PC-9 (cell line): ENCODE results near the gene ECE1. TPM values are rescaled to one million over a fixed set of nuclear protein-coding genes. Genes with fewer than 3 reads are reported as not detected.
A peak's percentile ranks its signal among the peaks of the same experiment; 100 is the strongest.

Source experiments
- BruUV-seq: library from RNA; stranded (reverse); fragments of 400-500 nt; replicated peaks from 2 replicates; lab custom pipeline; 2021; lab: Mats Ljungman, UMichigan
- CTCF ChIA-PET: fragments of 300-600 bp; sonication (Branson Sonifier 250); formaldehyde crosslinking; loops from one replicate; lab custom pipeline; 2022; ENCODE audit warnings: antibody characterized with exemption; lab: Charles Lee
- POLR2A ChIA-PET: fragments of 300-600 bp; sonication (Branson Sonifier 250); formaldehyde crosslinking; loops from one replicate; lab custom pipeline; 2022; ENCODE audit warnings: antibody characterized with exemption; ENCODE audit not compliant: unreplicated experiment; lab: Charles Lee
- DNase-seq, 2 experiments: peaks; one replicate each; pipeline versions ENCODE4 v3.0.0 to v3.0.0-alpha.2; 2015 to 2022; ENCODE audit warnings: mixed read lengths in 1 of 2
- H2AFZ ChIP-seq: fragments of 200-600 bp; sonication (generic); 2 replicates; pipeline ENCODE4 v1.8.1; 2017; ENCODE audit warnings: antibody characterized with exemption
- H3F3A ChIP-seq: fragments of 200-600 bp; sonication (generic); 2 replicates; pipeline ENCODE4 v1.8.1; 2017; ENCODE audit warnings: antibody characterized with exemption, mild to moderate bottlenecking, low read depth; ENCODE audit not compliant: insufficient read depth
- H3K27ac ChIP-seq: fragments of 200-600 bp; sonication (generic); 2 replicates; pipeline ENCODE4 v1.6.1; 2016; ENCODE audit warnings: mixed run types
- H3K27me3 ChIP-seq: fragments of 200-600 bp; sonication (generic); 2 replicates; pipeline ENCODE4 v1.6.1; 2016; ENCODE audit warnings: low read depth, mixed run types; ENCODE audit not compliant: insufficient read depth
- H3K36me3 ChIP-seq: fragments of 200-600 bp; sonication (generic); 2 replicates; pipeline ENCODE4 v1.6.1; 2016; ENCODE audit warnings: low read depth, mixed run types
- H3K4me1 ChIP-seq: fragments of 200-600 bp; sonication (generic); replicated peaks from 2 replicates; pipeline ENCODE4 v1.6.1; 2016; ENCODE audit warnings: mixed run types; ENCODE audit not compliant: insufficient read depth
- H3K4me2 ChIP-seq: fragments of 200-600 bp; sonication (generic); 2 replicates; pipeline ENCODE4 v1.6.1; 2017; ENCODE audit warnings: mixed run types
- H3K4me3 ChIP-seq: fragments of 200-600 bp; sonication (generic); 2 replicates; pipeline ENCODE4 v1.6.1; 2016; ENCODE audit warnings: mixed run types
- H3K79me2 ChIP-seq: fragments of 200-600 bp; sonication (generic); 2 replicates; pipeline ENCODE4 v1.6.1; 2017; ENCODE audit warnings: low read depth, mixed run types
- H3K9me2 ChIP-seq: fragments of 200-600 bp; sonication (generic); 2 replicates; pipeline ENCODE4 v1.8.1; 2017; ENCODE audit warnings: mild to moderate bottlenecking; ENCODE audit not compliant: insufficient read depth
- H3K9me3 ChIP-seq: fragments of 200-600 bp; sonication (generic); 2 replicates; pipeline ENCODE4 v1.8.1; 2016; ENCODE audit warnings: low read depth; ENCODE audit not compliant: insufficient read depth
- H4K20me1 ChIP-seq: fragments of 200-600 bp; sonication (generic); 2 replicates; pipeline ENCODE4 v1.8.1; 2017; ENCODE audit not compliant: insufficient read depth
- EZH2 ChIP-seq: fragments of 200-600 bp; sonication (generic); IDR thresholded peaks from 2 replicates; pipeline ENCODE4 v1.8.0; 2017; ENCODE audit warnings: antibody characterized with exemption, low read depth
- intact Hi-C: fragments of 100-400 bp; cut with micrococcal nuclease; formaldehyde crosslinking; loops from one replicate; pipeline ENCODE4 v1.10.0; 2022; ENCODE audit not compliant: unreplicated experiment
- total RNA-seq: library from RNA; stranded (reverse); gene quantifications from 2 replicates; pipeline ENCODE4 v1.2.3, GENCODE V29; 2021
- TF ChIP-seq, protein P1 (sequence below): fragments of 200-600 bp; sonication (generic); conservative IDR thresholded peaks from 2 replicates; pipeline ENCODE4 v1.6.1; 2017; ENCODE audit warnings: mixed run types, antibody characterized with exemption, mild to moderate bottlenecking, moderate library complexity

Gene ECE1
- total RNA-seq, 1 experiment from 2014 or later: 80.8 TPM

DNA sequence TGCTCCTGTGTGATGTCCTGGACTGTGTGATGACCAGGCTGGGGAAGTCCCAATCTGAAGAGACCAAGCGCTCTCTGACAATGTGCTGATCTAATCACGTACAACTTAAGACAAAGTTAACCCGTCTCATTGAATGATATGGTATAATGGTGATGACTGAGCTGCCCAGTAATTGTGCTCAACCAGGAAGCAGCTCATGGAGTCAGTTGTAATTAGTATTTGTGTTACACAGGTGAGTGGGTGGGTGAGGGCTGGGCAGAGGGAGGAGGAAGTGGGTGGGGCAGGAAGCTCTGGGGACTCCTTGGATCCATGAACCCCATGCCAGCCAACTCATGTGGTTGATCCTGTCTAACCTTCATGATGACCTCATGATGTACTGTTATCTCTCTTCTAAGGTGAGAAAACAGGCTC, 8.7 kb upstream of the ECE1 start:
- TF ChIP-seq EZH2: no peak
- TF ChIP-seq, protein P1, sequence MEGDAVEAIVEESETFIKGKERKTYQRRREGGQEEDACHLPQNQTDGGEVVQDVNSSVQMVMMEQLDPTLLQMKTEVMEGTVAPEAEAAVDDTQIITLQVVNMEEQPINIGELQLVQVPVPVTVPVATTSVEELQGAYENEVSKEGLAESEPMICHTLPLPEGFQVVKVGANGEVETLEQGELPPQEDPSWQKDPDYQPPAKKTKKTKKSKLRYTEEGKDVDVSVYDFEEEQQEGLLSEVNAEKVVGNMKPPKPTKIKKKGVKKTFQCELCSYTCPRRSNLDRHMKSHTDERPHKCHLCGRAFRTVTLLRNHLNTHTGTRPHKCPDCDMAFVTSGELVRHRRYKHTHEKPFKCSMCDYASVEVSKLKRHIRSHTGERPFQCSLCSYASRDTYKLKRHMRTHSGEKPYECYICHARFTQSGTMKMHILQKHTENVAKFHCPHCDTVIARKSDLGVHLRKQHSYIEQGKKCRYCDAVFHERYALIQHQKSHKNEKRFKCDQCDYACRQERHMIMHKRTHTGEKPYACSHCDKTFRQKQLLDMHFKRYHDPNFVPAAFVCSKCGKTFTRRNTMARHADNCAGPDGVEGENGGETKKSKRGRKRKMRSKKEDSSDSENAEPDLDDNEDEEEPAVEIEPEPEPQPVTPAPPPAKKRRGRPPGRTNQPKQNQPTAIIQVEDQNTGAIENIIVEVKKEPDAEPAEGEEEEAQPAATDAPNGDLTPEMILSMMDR: no peak
- Histone ChIP-seq H3K79me2 (no peaks in the 10 kb centered on the region; the same call in 1 of the 2 replicates), H3K4me1 (peaks cover 46% of the 10 kb centered on the region), H3K27ac (peak overlapping the region; percentile 34; the same call in 1 of the 2 replicates), H3K4me2 (peak overlapping the region; percentile 39), H3K27me3 (no peaks in the 10 kb centered on the region), H3K9me2 (no peaks in the 10 kb centered on the region), H3K4me3 (no peak overlapping the region), H3F3A (peaks cover 24% of the 10 kb centered on the region), H2AFZ (no peak overlapping the region), H4K20me1 (no peaks in the 10 kb centered on the region), H3K36me3 (no peaks in the 10 kb centered on the region), H3K9me3 (no peaks in the 10 kb centered on the region)
- POLR2A ChIA-PET: interaction anchor here (0.6 kb wide), 1 partner anchor 26 kb away, joined by 3 read pairs; no protein-coding TSS in a partner anchor
- intact Hi-C loops: no loop called here
- BruUV-seq: no TSS peak
- CTCF ChIA-PET: interaction anchor here (0.7 kb wide), 1 partner anchor 35 kb away, joined by 3 read pairs; no protein-coding TSS in a partner anchor
- peak; percentile 24 to 62 for DNase-seq

DNA sequence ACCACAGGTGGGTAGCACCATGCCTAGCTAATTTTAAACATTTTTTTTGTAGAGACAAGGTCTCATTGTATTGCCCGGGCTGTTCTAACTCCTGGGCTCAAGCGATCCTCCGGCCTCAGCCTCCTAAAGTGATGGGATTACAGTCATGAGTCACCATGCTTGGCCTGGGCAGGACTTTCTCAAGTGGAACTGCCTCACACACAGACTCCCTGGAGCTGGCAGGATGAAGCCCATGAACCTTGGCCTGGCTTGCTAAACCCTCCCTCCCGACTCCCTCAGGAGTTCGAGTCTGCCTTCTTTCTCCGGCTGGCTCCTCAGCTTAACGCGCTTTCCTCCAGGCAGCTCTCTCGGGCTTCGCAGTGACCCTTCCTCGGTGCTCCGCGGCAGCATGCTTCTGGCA, 7.7 kb upstream of the ECE1 start:
- Histone ChIP-seq H3K9me2 (no peaks in the 10 kb centered on the region), H3K36me3 (no peaks in the 10 kb centered on the region), H3K27me3 (no peaks in the 10 kb centered on the region), H4K20me1 (no peaks in the 10 kb centered on the region), H3K79me2 (no peaks in the 10 kb centered on the region; the same call in 1 of the 2 replicates), H3F3A (peaks cover 27% of the 10 kb centered on the region), H3K9me3 (no peaks in the 10 kb centered on the region), H3K4me2 (no peak overlapping the region), H2AFZ (no peak overlapping the region), H3K4me3 (no peak overlapping the region), H3K27ac (no peak overlapping the region), H3K4me1 (peaks cover 47% of the 10 kb centered on the region)
- TF ChIP-seq, protein P1: no peak
- no peak for TF ChIP-seq EZH2
- no TSS peak for BruUV-seq
- no peak for DNase-seq
- ChIA-PET CTCF (no interaction called here), POLR2A (interaction anchor here (0.6 kb wide), 1 partner anchor 27 kb away, joined by 5 read pairs; no protein-coding TSS in a partner anchor)
- intact Hi-C loops: no loop called here

DNA sequence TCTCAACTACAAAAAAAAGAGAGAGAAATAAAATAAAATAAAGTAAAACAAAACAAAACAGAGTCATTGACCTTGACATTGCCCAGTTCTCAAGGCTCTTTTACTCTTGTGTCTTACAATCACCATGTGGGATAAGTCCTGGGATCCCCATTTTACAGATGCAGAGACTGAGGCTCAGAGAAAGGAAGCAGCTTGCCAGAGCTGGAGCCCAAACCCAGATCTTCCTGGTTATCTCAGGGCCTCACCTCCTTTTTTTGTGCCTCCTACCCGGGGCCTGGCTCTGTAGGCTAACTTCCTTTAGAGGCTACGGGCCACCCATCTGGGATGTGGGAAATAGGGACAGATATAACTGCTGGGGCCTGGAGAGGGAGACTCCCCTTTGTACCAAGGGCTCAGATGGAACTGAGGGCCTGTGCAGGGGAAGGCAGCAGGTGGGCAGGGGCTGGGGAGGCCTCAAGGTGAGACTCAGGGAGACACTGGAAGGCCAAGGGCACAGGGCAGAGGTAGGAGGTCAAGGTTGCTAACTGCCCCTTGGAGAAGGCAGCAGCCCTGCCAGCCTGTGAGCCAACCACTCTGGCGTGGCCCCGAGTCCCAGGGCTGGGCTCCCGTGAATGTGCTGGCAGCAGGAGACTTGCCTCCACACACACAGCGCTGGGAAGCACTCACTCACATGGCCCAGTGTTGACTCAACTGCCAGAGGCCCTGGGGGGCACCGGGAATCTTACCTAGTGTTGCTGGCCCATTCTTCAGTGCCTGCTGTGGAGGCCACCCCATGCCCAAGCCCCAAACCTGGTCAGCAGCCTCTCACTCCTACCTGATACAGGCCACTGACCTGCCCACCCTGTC, 6.5 kb upstream of the ECE1 start:
- Histone ChIP-seq H3K9me2 (no peaks in the 10 kb centered on the region), H3K4me3 (no peak overlapping the region), H2AFZ (no peak overlapping the region), H4K20me1 (no peaks in the 10 kb centered on the region), H3K27me3 (no peaks in the 10 kb centered on the region), H3K27ac (peak overlapping the region; percentile 94; the same call in 1 of the 2 replicates), H3K4me1 (peaks cover 46% of the 10 kb centered on the region), H3K9me3 (no peaks in the 10 kb centered on the region), H3F3A (peaks cover 27% of the 10 kb centered on the region), H3K4me2 (no peak overlapping the region), H3K36me3 (no peaks in the 10 kb centered on the region), H3K79me2 (no peaks in the 10 kb centered on the region; the same call in 1 of the 2 replicates)
- BruUV-seq: no TSS peak
- intact Hi-C loops: no loop called here
- DNase-seq: no peak
- ChIA-PET POLR2A (no interaction called here), CTCF (no interaction called here)
- no peak for TF ChIP-seq EZH2
- TF ChIP-seq, protein P1: no peak
